Muscle layer of duodenum (tissue), 2 donors: Measurements from ENCODE around the gene MAPKBP1.
"Not testable (repeated sequence)": the region's sequence is repeated elsewhere in the genome, so short reads cannot be mapped to it uniquely, and the experiment has no call there.

Experiments used
- H3K27ac ChIP-seq: one replicate; pipeline ENCODE4 v1.7.0; 2013; ENCODE audit warnings: mild to moderate bottlenecking, low read length
- H3K27me3 ChIP-seq: one replicate; pipeline ENCODE4 v1.7.0; 2013; ENCODE audit warnings: low read depth, mild to moderate bottlenecking, control low read depth, low read length
- H3K36me3 ChIP-seq, 2 donors: one replicate each; pipeline ENCODE4 v1.7.0; 2013; ENCODE audit warnings: low read length in 2 of 2, control low read depth in 1 of 2, mild to moderate bottlenecking in 1 of 2; ENCODE audit not compliant: insufficient read depth in 2 of 2, control insufficient read depth in 1 of 2
- H3K4me1 ChIP-seq, 2 donors: one replicate each; pipeline ENCODE4 v1.7.0; 2013; ENCODE audit warnings: low read length in 2 of 2, mild to moderate bottlenecking in 2 of 2, control low read depth in 1 of 2, moderate library complexity in 1 of 2; ENCODE audit not compliant: insufficient read depth in 2 of 2, control insufficient read depth in 1 of 2
- H3K4me3 ChIP-seq, 2 donors: one replicate each; pipeline ENCODE4 v1.7.0; 2013; ENCODE audit warnings: low read length in 2 of 2, low read depth in 1 of 2, mild to moderate bottlenecking in 1 of 2
- H3K9me3 ChIP-seq, 2 donors: one replicate each; pipeline ENCODE4 v1.7.0; 2013; ENCODE audit warnings: low read length in 2 of 2, control low read depth in 1 of 2, mild to moderate bottlenecking in 1 of 2; ENCODE audit not compliant: control insufficient read depth in 1 of 2
- donor health status: healthy.

MAPKBP1 gene

DNA sequence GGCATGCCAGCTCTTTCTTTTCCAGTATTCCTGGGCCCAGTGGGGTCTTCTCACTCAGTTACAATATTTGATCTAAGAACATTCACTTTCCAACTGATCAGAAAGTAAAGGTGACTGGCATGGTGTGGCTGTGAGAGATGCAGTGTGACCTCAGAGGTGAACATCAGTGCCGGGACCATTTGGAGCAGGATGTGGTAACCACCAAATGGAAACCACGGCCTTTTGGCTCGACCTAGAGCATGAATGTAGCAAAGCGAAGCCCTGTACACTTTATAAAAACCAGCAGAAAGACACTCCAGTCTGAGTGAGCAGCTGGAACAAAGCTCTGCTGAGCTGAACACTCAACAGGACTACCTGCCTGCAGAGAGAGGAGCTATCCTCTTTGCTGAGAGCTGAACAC is 57.0 kb downstream of the MAPKBP1 start:
- H3K27me3 ChIP-seq, H3K4me3 ChIP-seq, H3K9me3 ChIP-seq, H3K27ac ChIP-seq, H3K36me3 ChIP-seq: not testable (repeated sequence)
- H3K4me1 ChIP-seq = peaks cover 0 to 10% of the 10 kb centered on the region in 2 donors

- Histone ChIP-seq H3K27me3 (no peaks in the 10 kb centered on the region), H3K36me3 (peaks cover 0 to 15% of the 10 kb centered on the region in 2 donors), H3K27ac (no peak overlapping the region), H3K4me3 (no peak overlapping the region), H3K9me3 (no peaks in the 10 kb centered on the region), H3K4me1 (peaks cover 0 to 7% of the 10 kb centered on the region in 2 donors)
Measured at GRCh38 chr15:41832208-41832607, 57.9 kb downstream of the MAPKBP1 start.

DNA sequence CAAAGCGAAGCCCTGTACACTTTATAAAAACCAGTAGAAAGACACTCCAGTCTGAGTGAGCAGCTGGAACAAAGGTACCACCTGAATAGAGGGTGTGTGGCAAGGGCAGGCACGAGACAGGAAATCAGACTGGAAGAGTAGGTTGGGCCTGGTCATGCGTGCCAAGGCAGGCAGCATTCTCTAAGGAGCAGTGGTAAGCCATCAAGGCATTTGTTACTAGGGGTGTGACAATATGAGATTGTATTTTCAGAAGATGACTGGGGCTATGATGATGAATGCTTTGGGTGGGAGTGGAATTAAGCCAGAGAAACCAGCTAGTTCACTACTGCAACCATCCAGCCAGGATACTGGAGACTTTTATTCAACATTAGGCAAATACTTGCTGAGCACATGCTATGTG is 58.6 kb downstream of the MAPKBP1 start:
- no peak overlapping the region for H3K27ac ChIP-seq
- H3K9me3 ChIP-seq = no peaks in the 10 kb centered on the region
- H3K4me1 ChIP-seq = peaks cover 0 to 3% of the 10 kb centered on the region in 2 donors
- no peaks in the 10 kb centered on the region for H3K27me3 ChIP-seq
- H3K36me3 ChIP-seq = peaks cover 0 to 16% of the 10 kb centered on the region in 2 donors
- H3K4me3 ChIP-seq = no peak overlapping the region

GRCh38 chr15:41834096-41834495 is 59.8 kb downstream of the MAPKBP1 start:
- no peaks in the 10 kb centered on the region for H3K27me3 ChIP-seq
- no peak overlapping the region for H3K4me3 ChIP-seq
- no peak overlapping the region for H3K27ac ChIP-seq
- H3K36me3 ChIP-seq = peaks cover 3 to 16% of the 10 kb centered on the region in 2 donors
- H3K9me3 ChIP-seq = no peaks in the 10 kb centered on the region
- H3K4me1 ChIP-seq = peaks cover 0 to under 1% of the 10 kb centered on the region in 2 donors

GRCh38 chr15:41836073-41836472 is 61.8 kb downstream of the MAPKBP1 start:
- Histone ChIP-seq H3K27me3 (no peaks in the 10 kb centered on the region), H3K27ac (no peak overlapping the region), H3K9me3 (no peaks in the 10 kb centered on the region), H3K4me3 (no peak overlapping the region), H3K36me3 (peaks cover 3 to 31% of the 10 kb centered on the region in 2 donors), H3K4me1 (no peaks in the 10 kb centered on the region)

DNA sequence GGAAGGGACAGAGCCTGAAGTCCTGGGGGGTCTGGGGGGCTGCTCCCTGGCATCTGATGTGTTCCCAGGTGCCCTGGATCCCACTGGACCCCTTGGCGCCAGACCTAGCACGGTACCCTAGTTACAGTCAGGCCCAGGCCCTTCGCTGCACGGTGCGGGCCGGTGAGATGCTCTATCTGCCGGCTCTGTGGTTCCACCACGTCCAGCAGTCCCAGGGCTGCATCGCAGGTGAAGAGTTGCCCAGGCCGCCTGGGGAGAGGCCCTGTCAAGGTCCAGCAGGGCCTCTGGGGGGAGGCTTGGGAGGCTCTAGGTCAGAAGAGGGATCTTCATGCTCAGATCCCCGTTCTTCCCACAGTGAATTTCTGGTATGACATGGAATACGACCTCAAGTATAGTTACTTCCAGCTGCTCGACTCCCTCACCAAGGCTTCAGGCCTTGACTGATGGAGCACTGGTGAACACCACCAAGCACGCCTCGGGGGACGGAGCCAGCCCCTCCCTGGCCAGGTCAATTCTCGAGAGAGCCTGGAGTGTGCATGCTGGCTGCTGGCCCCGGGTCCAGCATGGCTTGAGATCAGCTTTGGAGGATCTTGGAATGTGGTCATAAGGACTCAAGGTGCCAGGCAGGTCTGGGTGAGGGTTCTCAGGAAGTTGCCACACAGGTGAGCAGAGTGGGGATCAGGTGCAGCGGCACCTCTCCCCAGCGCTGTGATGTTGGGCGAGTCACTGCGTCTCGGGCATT is 62.6 kb downstream of the MAPKBP1 start:
- H3K27me3 ChIP-seq = no peaks in the 10 kb centered on the region
- H3K36me3 ChIP-seq = peaks cover 3 to 32% of the 10 kb centered on the region in 2 donors
- H3K4me3 ChIP-seq = no peak overlapping the region
- no peaks in the 10 kb centered on the region for H3K4me1 ChIP-seq
- H3K27ac ChIP-seq = no peak overlapping the region
- H3K9me3 ChIP-seq = no peaks in the 10 kb centered on the region

DNA sequence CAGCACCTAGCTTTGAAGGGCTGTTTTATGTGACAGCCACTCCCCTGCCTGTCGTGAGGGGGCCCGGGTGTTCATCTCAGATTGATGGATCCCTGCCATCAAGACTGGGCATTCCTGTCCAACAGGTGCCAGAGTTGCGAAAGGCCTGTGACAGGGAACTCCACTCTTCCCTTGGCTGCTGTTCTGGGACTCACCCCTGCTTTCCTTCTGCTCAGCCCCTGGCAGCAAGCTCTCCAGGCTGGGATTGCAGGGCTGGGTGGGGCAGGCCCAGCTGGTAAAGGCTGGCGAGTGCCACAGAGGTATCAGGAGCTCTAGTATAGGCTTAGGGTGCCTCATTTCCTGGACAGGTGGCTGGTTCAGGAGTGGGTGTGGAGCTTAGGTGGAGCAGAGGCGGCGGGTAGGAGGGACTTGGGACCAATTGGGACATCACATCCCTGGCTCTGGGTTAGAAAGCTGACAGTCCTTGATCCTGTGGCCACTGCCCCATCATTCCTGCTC is 64.2 kb downstream of the MAPKBP1 start, which contains the start of gene PLA2G4B:
PLA2G4B (plus strand) TSS at position 448 of the 498 bp plus-strand sequence. CDS start 67 bp downstream, outside the sequence.
- Histone ChIP-seq H3K27ac (no peak within 1 kb of the TSS), H3K27me3 (no peaks in the 10 kb centered on the region), H3K36me3 (peaks cover 3 to 38% of the 10 kb centered on the region in 2 donors), H3K4me3 (no peak within 1 kb of the TSS), H3K9me3 (no peaks in the 10 kb centered on the region), H3K4me1 (no peaks in the 10 kb centered on the region)

DNA sequence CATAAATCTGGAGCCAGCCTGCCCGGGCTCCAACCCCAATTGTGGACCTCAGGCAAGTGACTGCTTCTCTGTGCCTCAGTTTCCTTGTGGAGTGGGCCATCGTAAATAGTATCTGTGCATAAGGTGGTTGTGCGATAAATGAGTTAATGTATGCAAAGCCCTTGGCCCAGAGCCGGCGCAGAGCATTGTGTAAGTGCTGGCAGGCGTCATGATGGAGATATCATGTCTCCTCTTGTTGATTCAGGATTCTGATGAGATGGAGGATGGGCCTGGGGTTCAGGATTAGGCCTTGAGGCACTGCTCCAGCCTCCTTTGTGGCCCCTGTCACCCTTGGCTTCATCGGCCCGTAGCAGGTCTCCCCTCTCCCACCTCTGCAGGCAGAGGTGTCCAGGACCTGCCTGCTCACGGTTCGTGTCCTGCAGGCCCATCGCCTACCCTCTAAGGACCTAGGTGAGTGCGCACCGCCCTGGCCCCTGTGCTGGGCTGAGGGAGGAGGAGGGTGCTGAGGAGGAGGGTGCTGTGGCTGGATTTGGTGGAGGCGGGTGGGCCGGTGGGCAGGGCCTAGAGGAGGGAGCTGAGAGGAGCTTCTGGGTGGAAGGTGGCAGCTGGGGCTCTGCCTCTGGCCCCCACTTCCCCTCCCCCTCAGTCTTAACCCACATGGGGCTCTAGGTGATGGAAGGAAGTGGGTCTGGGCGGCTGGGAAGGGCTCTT is 65.7 kb downstream of the MAPKBP1 start:
- H3K36me3 ChIP-seq = peaks cover 3 to 53% of the 10 kb centered on the region in 2 donors
- no peak overlapping the region for H3K4me3 ChIP-seq
- H3K9me3 ChIP-seq = no peaks in the 10 kb centered on the region
- no peaks in the 10 kb centered on the region for H3K27me3 ChIP-seq
- no peaks in the 10 kb centered on the region for H3K4me1 ChIP-seq
- H3K27ac ChIP-seq = no peak overlapping the region

DNA sequence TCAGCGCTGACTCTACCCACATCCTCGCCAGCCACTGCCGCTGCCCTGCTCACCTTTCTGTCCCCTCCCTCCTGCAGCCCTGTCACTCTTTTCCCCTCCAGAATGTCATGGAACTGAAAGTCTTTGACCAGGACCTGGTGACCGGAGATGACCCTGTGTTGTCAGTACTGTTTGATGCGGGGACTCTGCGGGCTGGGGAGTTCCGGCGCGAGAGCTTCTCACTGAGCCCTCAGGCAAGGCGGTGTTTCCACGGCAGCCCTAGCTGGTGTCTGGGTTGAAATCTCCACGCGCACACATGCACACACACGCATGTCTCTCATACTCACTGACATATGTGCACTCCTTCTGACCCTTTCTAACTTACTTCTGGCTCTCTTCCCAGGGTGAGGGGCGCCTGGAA is 66.4 kb downstream of the MAPKBP1 start:
- H3K27me3 ChIP-seq = no peaks in the 10 kb centered on the region
- no peak overlapping the region for H3K4me3 ChIP-seq
- H3K4me1 ChIP-seq = no peaks in the 10 kb centered on the region
- H3K27ac ChIP-seq = no peak overlapping the region
- no peaks in the 10 kb centered on the region for H3K9me3 ChIP-seq
- H3K36me3 ChIP-seq = peaks cover 3 to 60% of the 10 kb centered on the region in 2 donors

DNA sequence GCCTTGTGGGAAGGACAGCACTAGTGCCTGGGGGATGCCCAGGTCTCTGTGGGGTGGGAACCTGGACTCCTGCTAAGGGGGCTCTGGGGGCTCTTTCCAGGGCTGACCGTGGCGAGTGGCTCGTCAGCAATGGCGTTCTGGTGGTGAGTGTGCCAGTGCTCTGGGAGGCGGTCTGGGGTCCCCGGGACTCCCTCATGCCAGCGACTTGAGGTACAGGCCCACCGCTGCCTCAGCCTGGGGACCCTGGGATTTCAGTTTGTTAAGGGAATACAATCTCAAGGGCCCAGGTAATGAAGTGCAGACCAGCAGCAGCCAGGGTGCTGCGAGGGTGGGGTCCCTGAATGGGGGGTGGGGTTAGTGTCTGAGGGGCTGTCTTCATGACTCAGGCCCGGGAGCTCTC is 66.8 kb downstream of the MAPKBP1 start:
- H3K4me1 ChIP-seq = no peaks in the 10 kb centered on the region
- no peak overlapping the region for H3K4me3 ChIP-seq
- H3K27ac ChIP-seq = no peak overlapping the region
- no peaks in the 10 kb centered on the region for H3K27me3 ChIP-seq
- H3K36me3 ChIP-seq = peaks cover 3 to 65% of the 10 kb centered on the region in 2 donors
- no peaks in the 10 kb centered on the region for H3K9me3 ChIP-seq

DNA sequence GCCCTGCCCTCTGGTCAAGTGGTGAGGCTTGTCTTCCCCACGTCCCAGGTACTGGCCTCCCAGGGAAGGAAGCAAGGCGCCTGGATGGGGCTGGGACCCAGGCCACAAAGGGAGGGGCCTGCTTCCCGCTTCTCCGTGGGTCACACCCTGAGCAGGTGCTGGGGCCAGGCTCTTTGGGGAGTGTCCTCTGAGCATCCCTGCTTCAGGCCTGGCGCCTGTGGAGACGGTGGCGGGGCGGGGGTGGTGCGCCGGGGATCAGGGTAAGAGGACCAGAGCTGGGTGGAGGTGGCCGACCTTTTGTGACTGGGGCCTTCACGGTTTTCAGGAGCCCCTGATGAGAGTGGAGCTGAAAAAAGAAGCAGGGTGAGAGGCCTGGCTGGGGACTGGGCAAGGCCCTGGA is 67.9 kb downstream of the MAPKBP1 start:
- Histone ChIP-seq H3K4me1 (no peaks in the 10 kb centered on the region), H3K27me3 (no peaks in the 10 kb centered on the region), H3K4me3 (no peak overlapping the region), H3K27ac (no peak overlapping the region), H3K36me3 (peaks cover 14 to 69% of the 10 kb centered on the region in 2 donors), H3K9me3 (no peaks in the 10 kb centered on the region)
